GM19395 (cell line): Measurements from ENCODE around the gene LRRC61.
A peak's percentile ranks its signal among the peaks of the same experiment; 100 is the strongest.
"Not testable (repeated sequence)": the region's sequence is repeated elsewhere in the genome, so short reads cannot be mapped to it uniquely, and the experiment has no call there.

ENCODE experiments used
- ATAC-seq: cut with Tn5 transposase; IDR thresholded peaks from one replicate; pipeline ENCODE4 v1.9.1; 2021; ENCODE audit warnings: mild to moderate bottlenecking, moderate library complexity; ENCODE audit not compliant: unreplicated experiment

LRRC61 gene

GRCh38 chr7:150322833-150323681, at the start of gene LRRC61, which contains the start of gene ACTR3C:
Gene LRRC61 (plus strand): TSS chr7:150323355. CDS start chr7:150336862, 13,507 bp downstream.
Gene ACTR3C (minus strand): TSS chr7:150323545. CDS start chr7:150295296, 28,249 bp downstream.
- peak; percentile 65 for ATAC-seq

- ATAC-seq = peak; percentile 58
Measured at GRCh38 chr7:150276132-150276695, 46.9 kb upstream of the LRRC61 start.

- not testable (repeated sequence) for ATAC-seq
Measured at GRCh38 chr7:150278383-150278782, 44.8 kb upstream of the LRRC61 start.

GRCh38 chr7:150281681-150282403, 41.3 kb upstream of the LRRC61 start:
- ATAC-seq = not testable (repeated sequence)

- ATAC-seq = not testable (repeated sequence)
Measured at GRCh38 chr7:150283111-150283510, 40.0 kb upstream of the LRRC61 start.

GRCh38 chr7:150283608-150284007, 39.5 kb upstream of the LRRC61 start:
- not testable (repeated sequence) for ATAC-seq

- ATAC-seq = peak; percentile 88
Measured at GRCh38 chr7:150285849-150286754, 37.1 kb upstream of the LRRC61 start.

GRCh38 chr7:150287815-150288214, 35.3 kb upstream of the LRRC61 start:
- ATAC-seq = not testable (repeated sequence)

- not testable (repeated sequence) for ATAC-seq
Measured at GRCh38 chr7:150288816-150289215, 34.3 kb upstream of the LRRC61 start.

- ATAC-seq = not testable (repeated sequence)
Measured at GRCh38 chr7:150290317-150290716, 32.8 kb upstream of the LRRC61 start.

- ATAC-seq = not testable (repeated sequence)
Measured at GRCh38 chr7:150295027-150295426, 28.1 kb upstream of the LRRC61 start.

GRCh38 chr7:150295614-150296013, 27.5 kb upstream of the LRRC61 start:
- not testable (repeated sequence) for ATAC-seq

GRCh38 chr7:150296802-150297201, 26.4 kb upstream of the LRRC61 start:
- ATAC-seq = not testable (repeated sequence)

- not testable (repeated sequence) for ATAC-seq
Measured at GRCh38 chr7:150297978-150298377, 25.2 kb upstream of the LRRC61 start.

- not testable (repeated sequence) for ATAC-seq
Measured at GRCh38 chr7:150302908-150303310, 20.2 kb upstream of the LRRC61 start.

GRCh38 chr7:150304499-150305258, 18.5 kb upstream of the LRRC61 start:
- ATAC-seq = not testable (repeated sequence)

GRCh38 chr7:150305259-150305902, 17.8 kb upstream of the LRRC61 start:
- not testable (repeated sequence) for ATAC-seq

GRCh38 chr7:150305903-150306284, 17.3 kb upstream of the LRRC61 start:
- not testable (repeated sequence) for ATAC-seq

GRCh38 chr7:150306377-150306776, 16.8 kb upstream of the LRRC61 start:
- not testable (repeated sequence) for ATAC-seq
